B cell (primary cell): ENCODE results near the gene HECTD1.

Source experiments
- EZH2 ChIP-seq: IDR thresholded peaks from 2 replicates; pipeline ENCODE4 v1.6.1; 2012; ENCODE audit warnings: borderline replicate concordance, low read depth, mild to moderate bottlenecking, moderate library complexity, low read length; ENCODE audit not compliant: insufficient read depth, poor library complexity, severe bottlenecking
- TF ChIP-seq, protein P1 (sequence below): fragments of 200-600 bp; IDR thresholded peaks from one replicate; pipeline ENCODE4 v1.8.0; 2022; ENCODE audit warnings: antibody characterized with exemption, mild to moderate bottlenecking

DNA sequence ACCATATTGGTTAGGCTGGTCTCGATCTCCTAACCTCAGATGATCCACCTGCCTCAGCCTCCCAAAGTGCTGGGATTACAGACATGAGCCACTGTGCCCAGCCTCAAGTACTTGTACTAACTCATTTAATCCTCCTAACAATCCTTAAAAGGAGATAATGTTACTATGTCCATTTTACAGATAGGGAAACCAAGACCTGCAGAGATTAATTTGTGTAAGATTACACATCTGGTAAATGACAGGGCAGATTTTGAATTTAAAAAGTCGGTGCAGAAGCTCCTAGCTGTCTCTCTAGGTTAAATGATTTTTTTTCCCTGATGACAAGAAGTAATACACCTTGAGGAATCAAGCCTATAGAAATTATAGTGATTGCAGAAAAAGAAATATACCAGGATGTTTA lies 13.7 kb upstream of the HECTD1 start:
- TF ChIP-seq, protein P1, sequence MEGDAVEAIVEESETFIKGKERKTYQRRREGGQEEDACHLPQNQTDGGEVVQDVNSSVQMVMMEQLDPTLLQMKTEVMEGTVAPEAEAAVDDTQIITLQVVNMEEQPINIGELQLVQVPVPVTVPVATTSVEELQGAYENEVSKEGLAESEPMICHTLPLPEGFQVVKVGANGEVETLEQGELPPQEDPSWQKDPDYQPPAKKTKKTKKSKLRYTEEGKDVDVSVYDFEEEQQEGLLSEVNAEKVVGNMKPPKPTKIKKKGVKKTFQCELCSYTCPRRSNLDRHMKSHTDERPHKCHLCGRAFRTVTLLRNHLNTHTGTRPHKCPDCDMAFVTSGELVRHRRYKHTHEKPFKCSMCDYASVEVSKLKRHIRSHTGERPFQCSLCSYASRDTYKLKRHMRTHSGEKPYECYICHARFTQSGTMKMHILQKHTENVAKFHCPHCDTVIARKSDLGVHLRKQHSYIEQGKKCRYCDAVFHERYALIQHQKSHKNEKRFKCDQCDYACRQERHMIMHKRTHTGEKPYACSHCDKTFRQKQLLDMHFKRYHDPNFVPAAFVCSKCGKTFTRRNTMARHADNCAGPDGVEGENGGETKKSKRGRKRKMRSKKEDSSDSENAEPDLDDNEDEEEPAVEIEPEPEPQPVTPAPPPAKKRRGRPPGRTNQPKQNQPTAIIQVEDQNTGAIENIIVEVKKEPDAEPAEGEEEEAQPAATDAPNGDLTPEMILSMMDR, result no peak
- no peak for TF ChIP-seq EZH2
